Neural progenitor cell (in vitro differentiated cells): ENCODE measurements around the gene HMGB2. TPM values are rescaled to one million over a fixed set of nuclear protein-coding genes. Genes with fewer than 3 reads are reported as not detected.

ENCODE experiments used
- DNase-seq: peaks from one replicate; pipeline ENCODE4 v3.0.0-alpha.2; 2016; ENCODE audit warnings: low spot score
- H2AFZ ChIP-seq: fragments of 200-600 bp; sonication (generic); replicated peaks from 2 replicates; pipeline ENCODE4 v1.6.1; 2016; ENCODE audit warnings: antibody characterized with exemption
- H3F3A ChIP-seq: fragments of 200-600 bp; sonication (generic); 2 replicates; pipeline ENCODE4 v1.6.1; 2016; ENCODE audit warnings: antibody characterized with exemption, low read depth
- H3K27ac ChIP-seq: fragments of 200-600 bp; sonication (generic); 2 replicates; pipeline ENCODE4 v1.5.1; 2016; ENCODE audit warnings: mild to moderate bottlenecking
- H3K27me3 ChIP-seq: fragments of 200-600 bp; sonication (generic); 2 replicates; pipeline ENCODE4 v1.6.1; 2016; ENCODE audit warnings: mild to moderate bottlenecking, moderate library complexity
- H3K36me3 ChIP-seq: fragments of 200-600 bp; sonication (generic); 2 replicates; pipeline ENCODE4 v1.5.1; 2016
- H3K4me1 ChIP-seq: fragments of 200-600 bp; sonication (generic); 2 replicates; pipeline ENCODE4 v1.6.1; 2016; ENCODE audit warnings: mixed run types
- H3K4me2 ChIP-seq: fragments of 200-600 bp; sonication (generic); 2 replicates; pipeline ENCODE4 v1.6.1; 2016
- H3K4me3 ChIP-seq: fragments of 200-600 bp; sonication (generic); 2 replicates; pipeline ENCODE4 v1.5.1; 2016
- H3K79me2 ChIP-seq: fragments of 200-600 bp; sonication (generic); 2 replicates; pipeline ENCODE4 v1.6.1; 2016; ENCODE audit warnings: low read depth
- H3K9ac ChIP-seq: fragments of 200-600 bp; sonication (generic); 2 replicates; pipeline ENCODE4 v1.6.1; 2016
- H3K9me3 ChIP-seq: fragments of 200-600 bp; sonication (generic); 2 replicates; pipeline ENCODE4 v1.5.1; 2016; ENCODE audit warnings: low read depth
- H4K20me1 ChIP-seq: fragments of 200-600 bp; sonication (generic); 2 replicates; pipeline ENCODE4 v1.6.1; 2016; ENCODE audit warnings: low read depth
- H3K27ac Mint-ChIP-seq: 3 replicates; pipeline ENCODE4 v1.8.0; 2021; ENCODE audit warnings: mixed read lengths
- H3K27me3 Mint-ChIP-seq: 2 replicates; pipeline ENCODE4 v1.8.0; 2022; ENCODE audit warnings: low read depth, mild to moderate bottlenecking, inconsistent platforms, moderate library complexity, mixed read lengths; ENCODE audit not compliant: insufficient read depth
- H3K36me3 Mint-ChIP-seq: 3 replicates; pipeline ENCODE4 v1.8.0; 2021; ENCODE audit warnings: mixed read lengths
- H3K4me1 Mint-ChIP-seq: 3 replicates; pipeline ENCODE4 v1.8.0; 2021; ENCODE audit warnings: mixed read lengths
- H3K4me3 Mint-ChIP-seq: 3 replicates; pipeline ENCODE4 v1.8.0; 2021; ENCODE audit warnings: mild to moderate bottlenecking, moderate library complexity, mixed read lengths
- H3K9me3 Mint-ChIP-seq: 3 replicates; pipeline ENCODE4 v1.8.0; 2020; ENCODE audit warnings: mixed read lengths
- CTCF ChIP-seq: fragments of 200-600 bp; sonication (generic); IDR thresholded peaks from 2 replicates; pipeline ENCODE4 v1.5.1; 2017; ENCODE audit warnings: antibody characterized with exemption, mild to moderate bottlenecking
- EZH2 ChIP-seq: fragments of 200-600 bp; sonication (generic); IDR thresholded peaks from 2 replicates; pipeline ENCODE4 v1.6.1; 2017; ENCODE audit warnings: antibody characterized with exemption, mild to moderate bottlenecking, moderate library complexity
- EZH2phosphoT487 ChIP-seq: fragments of 200-600 bp; sonication (generic); IDR thresholded peaks from 2 replicates; pipeline ENCODE4 v1.6.1; 2017; ENCODE audit warnings: antibody characterized with exemption
- total RNA-seq: library from RNA; depleted of rRNA; stranded (reverse); fragments of >200 nt; gene quantifications from 2 replicates; pipeline ENCODE4 v1.2.3, GENCODE V29; 2015; ENCODE audit warnings: low replicate concordance

HMGB2 gene
- total RNA-seq, 1 donor from 2014 or later: 1,033 TPM

GRCh38 chr4:173332963-173333657, 1.0 kb downstream of the HMGB2 start:
- Histone ChIP-seq H3K4me2 (peak overlapping the region; percentile 95), H3K27me3 (no peaks in the 10 kb centered on the region), H4K20me1 (peaks cover 38% of the 10 kb centered on the region), H3K4me3 (peak overlapping the region; percentile 99), H3F3A (peaks cover 60% of the 10 kb centered on the region), H3K79me2 (peaks cover 67% of the 10 kb centered on the region), H3K27ac (peak overlapping the region; percentile 100), H3K9me3 (no peaks in the 10 kb centered on the region), H3K9ac (peak overlapping the region; percentile 100), H2AFZ (no peak overlapping the region), H3K36me3 (peaks cover 40% of the 10 kb centered on the region), H3K4me1 (peaks cover 37% of the 10 kb centered on the region)
- H3K4me1 Mint-ChIP-seq: peaks cover 33% of the 10 kb centered on the region
- H3K36me3 Mint-ChIP-seq: peaks cover 27% of the 10 kb centered on the region
- peaks cover 3% of the 10 kb centered on the region for H3K9me3 Mint-ChIP-seq
- peak overlapping the region; percentile 98 for H3K4me3 Mint-ChIP-seq
- peak overlapping the region; percentile 94 for H3K27ac Mint-ChIP-seq
- H3K27me3 Mint-ChIP-seq: peaks cover 9% of the 10 kb centered on the region
- TF ChIP-seq EZH2phosphoT487 (no peak), EZH2 (no peak), CTCF (no peak)
- DNase-seq: no peak

GRCh38 chr4:173332021-173332487, 2.1 kb downstream of the HMGB2 start:
- H3K9me3 ChIP-seq: no peaks in the 10 kb centered on the region
- peaks cover 58% of the 10 kb centered on the region for H3K79me2 ChIP-seq
- H3K36me3 ChIP-seq: peaks cover 46% of the 10 kb centered on the region
- peaks cover 37% of the 10 kb centered on the region for H3K4me1 ChIP-seq
- H3K4me3 ChIP-seq: peak overlapping the region; percentile 99
- H3F3A ChIP-seq: peaks cover 69% of the 10 kb centered on the region
- H2AFZ ChIP-seq: no peak overlapping the region
- no peaks in the 10 kb centered on the region for H3K27me3 ChIP-seq
- DNase-seq: no peak
- H3K27me3 Mint-ChIP-seq: peaks cover 9% of the 10 kb centered on the region
- peak overlapping the region; percentile 95 for H3K4me2 ChIP-seq
- peak overlapping the region; percentile 100 for H3K9ac ChIP-seq
- peaks cover 38% of the 10 kb centered on the region for H4K20me1 ChIP-seq
- no peak overlapping the region for H3K27ac ChIP-seq
- peaks cover 3% of the 10 kb centered on the region for H3K9me3 Mint-ChIP-seq
- TF ChIP-seq EZH2 (no peak), CTCF (no peak), EZH2phosphoT487 (no peak)
- peak overlapping the region; percentile 98 for H3K4me3 Mint-ChIP-seq
- H3K27ac Mint-ChIP-seq: no peak overlapping the region
- H3K4me1 Mint-ChIP-seq: peaks cover 29% of the 10 kb centered on the region
- peaks cover 29% of the 10 kb centered on the region for H3K36me3 Mint-ChIP-seq

- Histone ChIP-seq H3K79me2 (peaks cover 44% of the 10 kb centered on the region), H3K27ac (no peak overlapping the region), H3K27me3 (no peaks in the 10 kb centered on the region), H4K20me1 (peaks cover 42% of the 10 kb centered on the region), H2AFZ (no peak overlapping the region), H3K4me2 (peak overlapping the region; percentile 95), H3K9me3 (no peaks in the 10 kb centered on the region), H3K4me1 (peaks cover 24% of the 10 kb centered on the region), H3K9ac (no peak overlapping the region), H3F3A (peaks cover 82% of the 10 kb centered on the region), H3K36me3 (peaks cover 47% of the 10 kb centered on the region), H3K4me3 (peak overlapping the region; percentile 15)
- peaks cover 20% of the 10 kb centered on the region for H3K4me1 Mint-ChIP-seq
- no peak for DNase-seq
- H3K4me3 Mint-ChIP-seq: no peak overlapping the region
- no peak for TF ChIP-seq EZH2phosphoT487
- no peak for TF ChIP-seq EZH2
- no peak for TF ChIP-seq CTCF
- H3K27ac Mint-ChIP-seq: no peak overlapping the region
- peaks cover 40% of the 10 kb centered on the region for H3K36me3 Mint-ChIP-seq
- H3K27me3 Mint-ChIP-seq: peaks cover 9% of the 10 kb centered on the region
- peaks cover 3% of the 10 kb centered on the region for H3K9me3 Mint-ChIP-seq
Measured at GRCh38 chr4:173330590-173330989, 3.6 kb downstream of the HMGB2 start.
